ENCODE measurements around the gene CRLF3.
"Not testable (repeated sequence)": the region's sequence is repeated elsewhere in the genome, so short reads cannot be mapped to it uniquely, and the experiment has no call there.

- not testable (repeated sequence) for TF ChIP-seq POLR2A (IDR thresholded peaks at IDR 0.05; ENCODE audit: low read length); GATA1 (IDR thresholded peaks at IDR 0.05; ENCODE audit: low read depth, low read length)
These were observed 1.6 kb downstream of the CRLF3 start for GRCh38 chr17:30822919-30823318.

All from erythroblast (primary cell).